ENCODE data around the gene GOLGB1. TPM values are rescaled to one million over a fixed set of nuclear protein-coding genes. Genes with fewer than 3 reads are reported as not detected.

The GOLGB1 gene
- polyA plus RNA-seq, 3 donors = 1.2 to 7.1 (median 1.7) TPM

DNA sequence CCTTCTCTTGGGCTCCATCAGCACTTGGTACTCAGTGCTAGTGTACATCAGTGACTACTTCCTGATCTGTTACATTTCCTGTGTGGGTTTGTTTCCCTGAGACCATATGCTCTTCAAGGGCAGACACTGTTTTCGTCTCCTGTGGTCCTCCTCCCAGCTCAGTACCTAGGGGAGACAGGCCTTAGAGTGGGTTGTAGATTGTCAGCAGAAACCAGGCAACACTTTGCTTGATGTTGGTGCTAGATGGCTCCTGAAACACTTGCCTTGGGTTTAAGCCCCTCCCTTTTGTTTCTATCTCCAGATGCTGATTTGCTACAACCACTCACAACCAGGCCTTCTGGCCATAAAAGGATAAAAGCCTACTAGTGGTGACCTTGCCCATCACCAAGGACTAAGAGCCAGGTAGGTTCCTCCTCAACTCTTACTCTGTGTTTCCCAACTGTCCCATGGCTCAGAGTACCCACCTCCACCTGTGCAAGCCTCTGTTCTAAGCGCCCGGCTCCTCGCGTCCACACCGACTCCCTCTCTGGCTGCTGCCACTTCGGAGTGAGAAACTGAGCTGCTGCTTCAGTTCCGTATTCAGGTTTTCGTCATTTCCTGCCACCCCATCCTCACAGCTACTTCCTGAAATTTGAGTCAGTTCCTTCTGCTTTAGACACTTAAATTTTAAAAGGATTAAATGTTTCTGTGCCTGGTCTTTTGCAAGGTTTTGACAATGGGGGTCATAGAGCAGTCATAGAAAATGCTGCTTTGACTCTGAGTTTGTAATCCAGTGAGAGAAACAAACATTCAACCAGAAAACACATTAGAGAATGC lies 89.0 kb downstream of the GOLGB1 start, which contains the start of gene HCLS1:
TSS of gene HCLS1 (minus strand) at position 548 of the 816 bp plus-strand sequence. CDS start 2,556 bp downstream, outside the sequence.
- Histone ChIP-seq H3K27ac (ENCODE audit: low read depth in 1 of 2, low read length in 2 of 2) (peak within 1 kb of the TSS; percentile 94 to 97), H3K36me3 (replicated peaks in 1 of 2; ENCODE audit: control insufficient read depth in 1 of 2, insufficient read depth in 2 of 2, low read length in 2 of 2) (peaks cover 44 to 68% of the 10 kb centered on the region in 2 donors), H3K4me2 (replicated peaks; ENCODE audit: extremely low read depth, low read length, poor library complexity, severe bottlenecking) (peak within 1 kb of the TSS; percentile 79), H3K9me3 (replicated peaks in 1 of 2; ENCODE audit: control insufficient read depth in 1 of 2, insufficient read depth in 1 of 2, low read length in 2 of 2) (no peaks in the 10 kb centered on the region), H3K79me2 (ENCODE audit: insufficient read depth, low read length) (peaks cover 48% of the 10 kb centered on the region), H3K9ac (ENCODE audit: insufficient read depth, low read length, poor library complexity, severe bottlenecking) (peak within 1 kb of the TSS; percentile 80), H3K4me1 (ENCODE audit: control insufficient read depth in 1 of 2, insufficient read depth in 2 of 2, low read length in 2 of 2) (peaks cover 38 to 41% of the 10 kb centered on the region in 2 donors), H3K27me3 (ENCODE audit: control insufficient read depth in 2 of 2, insufficient read depth in 2 of 2, low read length in 2 of 2) (no peaks in the 10 kb centered on the region), H3K4me3 (replicated peaks in 1 of 3; ENCODE audit: low read depth in 2 of 3, low read length in 3 of 3) (peak within 1 kb of the TSS; percentile 69 to 98 (median 80)), H2AFZ (ENCODE audit: insufficient read depth, low read depth, low read length, poor library complexity, severe bottlenecking) (peak within 1 kb of the TSS; percentile 62), H4K20me1 (ENCODE audit: insufficient read depth, low read length) (peaks cover 41% of the 10 kb centered on the region)
- 0% methylated on average over 7 of the region's 9 CpGs for WGBS (ENCODE audit: insufficient coverage)
- intact Hi-C loops (cut with micrococcal nuclease) = loop anchor here (10.0 kb wide), 2 partner anchors 84 to 174 kb away; partner anchors contain the start of genes GOLGB1 (in 2 of the 2), EAF2 (in 1 of the 2) and IQCB1 (in 1 of the 2)
- H3K4me3 Mint-ChIP-seq = peak within 1 kb of the TSS; percentile 94 to 99
- H3K9me3 Mint-ChIP-seq = no peaks in the 10 kb centered on the region
- H3K4me1 Mint-ChIP-seq = peaks cover 47% of the 10 kb centered on the region
- H3K36me3 Mint-ChIP-seq = peaks cover 63 to 64% of the 10 kb centered on the region in 2 donors
- no peaks in the 10 kb centered on the region for H3K27me3 Mint-ChIP-seq (ENCODE audit: low read depth in 3 of 3)
- peak; percentile 90 to 92 (median 90) for DNase-seq
- TF ChIP-seq, protein P1, sequence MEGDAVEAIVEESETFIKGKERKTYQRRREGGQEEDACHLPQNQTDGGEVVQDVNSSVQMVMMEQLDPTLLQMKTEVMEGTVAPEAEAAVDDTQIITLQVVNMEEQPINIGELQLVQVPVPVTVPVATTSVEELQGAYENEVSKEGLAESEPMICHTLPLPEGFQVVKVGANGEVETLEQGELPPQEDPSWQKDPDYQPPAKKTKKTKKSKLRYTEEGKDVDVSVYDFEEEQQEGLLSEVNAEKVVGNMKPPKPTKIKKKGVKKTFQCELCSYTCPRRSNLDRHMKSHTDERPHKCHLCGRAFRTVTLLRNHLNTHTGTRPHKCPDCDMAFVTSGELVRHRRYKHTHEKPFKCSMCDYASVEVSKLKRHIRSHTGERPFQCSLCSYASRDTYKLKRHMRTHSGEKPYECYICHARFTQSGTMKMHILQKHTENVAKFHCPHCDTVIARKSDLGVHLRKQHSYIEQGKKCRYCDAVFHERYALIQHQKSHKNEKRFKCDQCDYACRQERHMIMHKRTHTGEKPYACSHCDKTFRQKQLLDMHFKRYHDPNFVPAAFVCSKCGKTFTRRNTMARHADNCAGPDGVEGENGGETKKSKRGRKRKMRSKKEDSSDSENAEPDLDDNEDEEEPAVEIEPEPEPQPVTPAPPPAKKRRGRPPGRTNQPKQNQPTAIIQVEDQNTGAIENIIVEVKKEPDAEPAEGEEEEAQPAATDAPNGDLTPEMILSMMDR (IDR thresholded peaks at IDR 0.05) = no peak
- H3K27ac Mint-ChIP-seq = peak within 1 kb of the TSS; percentile 99 to 100 (median 100)

DNA sequence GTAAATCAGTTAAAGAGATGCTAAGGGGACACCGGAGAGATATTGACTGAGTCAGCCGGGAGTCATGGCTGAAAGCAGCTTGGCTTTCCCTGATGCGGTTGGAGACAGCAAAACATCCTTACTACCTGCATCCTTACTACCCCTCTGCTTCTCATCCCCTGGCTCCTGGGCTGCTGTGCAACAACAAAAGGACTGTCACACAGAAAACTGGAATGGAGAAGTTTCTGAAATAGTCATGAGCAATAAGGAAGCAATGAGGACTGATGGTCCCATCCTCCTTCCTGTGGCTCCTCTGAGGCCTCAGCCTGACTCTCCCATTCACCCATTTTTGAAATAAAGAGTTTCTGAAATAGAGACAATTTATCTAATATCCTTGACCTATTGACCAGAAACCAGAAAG lies 90.0 kb downstream of the GOLGB1 start:
- WGBS (ENCODE audit: insufficient coverage) = no CpG with 5 or more reads among the region's 3 CpGs
- peak overlapping the region; percentile 79 for H3K4me2 ChIP-seq (replicated peaks; ENCODE audit: extremely low read depth, low read length, poor library complexity, severe bottlenecking)
- H3K27me3 Mint-ChIP-seq (ENCODE audit: low read depth in 3 of 3) = no peaks in the 10 kb centered on the region
- H2AFZ ChIP-seq (ENCODE audit: insufficient read depth, low read depth, low read length, poor library complexity, severe bottlenecking) = peak overlapping the region; percentile 27
- H3K4me3 ChIP-seq (replicated peaks in 1 of 3; ENCODE audit: low read depth in 2 of 3, low read length in 3 of 3) = peak overlapping the region; percentile 69 to 98 (median 80)
- intact Hi-C loops (cut with micrococcal nuclease) = loop anchor here in 1 of 2 donors (10.0 kb wide), 1 partner anchor 115 kb away; the partner anchor contains the start of gene POLQ
- H3K4me1 Mint-ChIP-seq = peaks cover 50% of the 10 kb centered on the region
- peaks cover 51% of the 10 kb centered on the region for H4K20me1 ChIP-seq (ENCODE audit: insufficient read depth, low read length)
- H3K36me3 Mint-ChIP-seq = peaks cover 56 to 62% of the 10 kb centered on the region in 2 donors
- H3K27me3 ChIP-seq (ENCODE audit: control insufficient read depth in 2 of 2, insufficient read depth in 2 of 2, low read length in 2 of 2) = no peaks in the 10 kb centered on the region
- peaks cover 46 to 68% of the 10 kb centered on the region in 2 donors for H3K36me3 ChIP-seq (replicated peaks in 1 of 2; ENCODE audit: control insufficient read depth in 1 of 2, insufficient read depth in 2 of 2, low read length in 2 of 2)
- DNase-seq = peak; percentile 36 to 67 (median 50)
- H3K9me3 Mint-ChIP-seq = no peaks in the 10 kb centered on the region
- H3K4me1 ChIP-seq (ENCODE audit: control insufficient read depth in 1 of 2, insufficient read depth in 2 of 2, low read length in 2 of 2) = peaks cover 41 to 45% of the 10 kb centered on the region in 2 donors
- no peaks in the 10 kb centered on the region for H3K9me3 ChIP-seq (replicated peaks in 1 of 2; ENCODE audit: control insufficient read depth in 1 of 2, insufficient read depth in 1 of 2, low read length in 2 of 2)
- H3K27ac ChIP-seq (ENCODE audit: low read depth in 1 of 2, low read length in 2 of 2) = peak overlapping the region; percentile 94 to 97
- peaks cover 57% of the 10 kb centered on the region for H3K79me2 ChIP-seq (ENCODE audit: insufficient read depth, low read length)
- H3K4me3 Mint-ChIP-seq = peak overlapping the region; percentile 94 to 99
- H3K9ac ChIP-seq (ENCODE audit: insufficient read depth, low read length, poor library complexity, severe bottlenecking) = peak overlapping the region; percentile 80
- peak overlapping the region; percentile 99 to 100 (median 100) for H3K27ac Mint-ChIP-seq
- TF ChIP-seq, protein P1 (IDR thresholded peaks at IDR 0.05) = no peak
